Effector CD8-positive, alpha-beta T cell (primary cell): ENCODE results near the gene KCNE4.

Source experiments
- DNase-seq: peaks from one replicate; lab custom pipeline; 2025; lab: John Stamatoyannopoulos, UW

Gene KCNE4

GRCh38 chr2:223040527-223040926 lies 11.5 kb upstream of the KCNE4 start:
- no peak for DNase-seq

- DNase-seq, result no peak
Measured at GRCh38 chr2:223041527-223042109, 10.4 kb upstream of the KCNE4 start.

- no peak for DNase-seq
Measured at GRCh38 chr2:223042284-223042683, 9.7 kb upstream of the KCNE4 start.

- no peak for DNase-seq
Measured at GRCh38 chr2:223042704-223043118, 9.3 kb upstream of the KCNE4 start.

- DNase-seq, result no peak
Measured at GRCh38 chr2:223043164-223043941, 8.6 kb upstream of the KCNE4 start.

- DNase-seq, result no peak
Measured at GRCh38 chr2:223044092-223044836, 7.7 kb upstream of the KCNE4 start.

GRCh38 chr2:223044916-223045700 lies 6.9 kb upstream of the KCNE4 start:
- DNase-seq, result no peak

- no peak for DNase-seq
Measured at GRCh38 chr2:223046470-223047040, 5.4 kb upstream of the KCNE4 start.

GRCh38 chr2:223047260-223047761 lies 4.7 kb upstream of the KCNE4 start:
- DNase-seq, result no peak

GRCh38 chr2:223048519-223048918 lies 3.5 kb upstream of the KCNE4 start:
- no peak for DNase-seq

GRCh38 chr2:223049356-223049755 lies 2.6 kb upstream of the KCNE4 start:
- no peak for DNase-seq

GRCh38 chr2:223050188-223050587 lies 1.8 kb upstream of the KCNE4 start:
- DNase-seq, result no peak

- no peak for DNase-seq
Measured at GRCh38 chr2:223050900-223051504, 988 bp upstream of the KCNE4 start.

GRCh38 chr2:223052548-223053483 lies 826 bp downstream of the KCNE4 start:
- DNase-seq, result no peak

- no peak for DNase-seq
Measured at GRCh38 chr2:223053484-223054192, 1.6 kb downstream of the KCNE4 start.

- DNase-seq, result no peak
Measured at GRCh38 chr2:223054193-223054781, 2.3 kb downstream of the KCNE4 start.

GRCh38 chr2:223055140-223055539 lies 3.1 kb downstream of the KCNE4 start:
- DNase-seq, result no peak

GRCh38 chr2:223055836-223056235 lies 3.8 kb downstream of the KCNE4 start:
- DNase-seq, result no peak
